ENCODE results near the gene CCL14.

Gene CCL14

DNA sequence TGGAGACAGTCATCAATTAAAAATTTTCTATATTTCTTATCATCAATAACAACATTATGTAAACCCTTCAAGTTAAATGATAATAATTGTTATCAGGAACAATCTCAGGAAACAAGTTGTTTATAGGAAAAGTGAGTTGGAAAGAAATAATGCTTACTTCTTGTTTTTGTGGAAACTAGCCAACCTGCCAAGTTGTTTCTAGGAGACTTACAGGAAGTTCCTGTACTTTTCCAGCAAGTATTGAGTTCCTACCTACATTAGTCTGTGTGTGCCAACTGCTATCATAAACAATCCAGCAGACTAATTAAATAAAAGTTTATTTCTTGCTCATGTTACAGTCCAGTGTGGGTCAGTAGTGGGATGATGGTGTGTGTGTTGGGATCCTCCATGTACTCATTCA is 1.6 kb upstream of the CCL14 start:
- no peak for DNase-seq (ENCODE audit: low read depth)

DNA sequence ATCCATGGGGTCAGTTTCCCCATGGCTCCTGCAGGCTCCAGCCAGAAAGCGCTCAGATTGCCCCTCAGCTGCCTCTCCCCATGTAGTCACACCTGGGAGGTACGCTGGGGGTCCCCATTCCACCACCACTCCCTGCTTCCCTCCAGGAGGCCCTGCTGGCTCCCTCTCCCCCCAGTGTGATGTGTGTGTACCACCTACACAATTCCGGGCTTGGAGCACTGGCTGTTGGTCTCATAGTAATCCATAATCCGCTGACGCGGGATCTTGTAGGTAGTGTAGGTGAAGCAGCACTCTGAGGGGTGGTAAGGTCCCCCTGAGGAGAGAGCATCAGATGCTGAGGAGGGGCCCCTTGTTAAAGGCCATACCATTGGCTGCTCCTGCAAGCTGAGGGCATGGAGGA is 2.4 kb downstream of the CCL14 start:
- no peak for DNase-seq (ENCODE audit: low read depth)

DNA sequence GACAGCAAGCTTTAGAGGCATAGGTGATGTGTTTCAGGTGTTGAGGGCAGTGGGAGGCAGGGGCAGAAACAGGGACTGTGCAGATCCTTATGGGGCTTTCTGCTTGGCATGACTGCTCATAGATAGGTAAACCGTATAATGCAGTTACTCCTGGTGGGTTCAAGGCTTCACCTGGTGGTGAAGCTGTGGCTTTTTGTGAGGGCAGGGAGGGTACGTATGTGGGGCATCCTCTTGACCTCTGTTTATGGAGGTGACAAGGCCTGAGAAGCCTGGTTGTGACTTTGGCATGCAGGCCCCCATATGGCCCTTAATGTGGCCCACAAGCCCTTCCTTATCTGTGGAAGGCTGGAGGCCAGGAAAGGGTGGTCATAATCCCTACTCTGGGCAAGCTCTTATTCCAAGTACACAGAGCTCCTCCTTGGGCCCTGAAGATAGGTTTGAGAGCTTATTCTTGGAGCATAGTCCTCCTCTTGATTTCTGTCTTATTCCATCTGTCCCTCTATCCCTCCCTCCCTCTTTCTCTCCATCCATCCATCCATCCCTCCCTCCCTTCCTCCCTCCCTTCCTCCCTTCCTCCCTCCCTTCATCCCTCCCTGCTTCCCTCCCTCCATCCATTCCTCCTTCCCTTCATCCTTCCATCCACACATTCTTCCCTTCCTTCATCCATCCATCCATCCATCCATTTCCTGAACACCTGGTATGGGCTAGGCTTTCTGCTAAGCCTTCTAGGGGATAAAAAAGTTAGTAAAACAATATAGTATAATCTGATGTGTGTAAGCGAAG is 3.9 kb downstream of the CCL14 start:
- DNase-seq (ENCODE audit: low read depth) = no peak

DNA sequence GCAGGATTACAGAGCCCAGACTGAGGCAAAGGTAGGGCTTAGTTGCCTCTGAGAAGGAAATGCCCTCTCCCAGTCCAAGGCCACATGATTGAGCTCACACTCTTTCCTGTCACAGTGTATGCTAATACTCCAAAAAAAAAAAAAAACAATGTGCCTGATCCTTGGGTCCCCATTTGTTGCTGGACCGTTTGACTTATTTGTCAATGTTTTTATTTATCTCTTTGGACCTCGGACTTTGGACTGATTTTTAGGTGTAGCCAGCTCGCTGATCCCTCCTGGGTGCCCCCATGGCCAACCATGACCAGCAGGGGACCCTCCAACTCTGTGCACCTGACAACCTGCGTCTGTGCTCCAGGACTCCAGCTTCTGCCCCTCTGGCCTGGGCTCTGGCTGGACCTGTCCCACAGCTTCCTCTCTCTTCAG is 4.6 kb downstream of the CCL14 start:
- DNase-seq (ENCODE audit: low read depth) = no peak

DNA sequence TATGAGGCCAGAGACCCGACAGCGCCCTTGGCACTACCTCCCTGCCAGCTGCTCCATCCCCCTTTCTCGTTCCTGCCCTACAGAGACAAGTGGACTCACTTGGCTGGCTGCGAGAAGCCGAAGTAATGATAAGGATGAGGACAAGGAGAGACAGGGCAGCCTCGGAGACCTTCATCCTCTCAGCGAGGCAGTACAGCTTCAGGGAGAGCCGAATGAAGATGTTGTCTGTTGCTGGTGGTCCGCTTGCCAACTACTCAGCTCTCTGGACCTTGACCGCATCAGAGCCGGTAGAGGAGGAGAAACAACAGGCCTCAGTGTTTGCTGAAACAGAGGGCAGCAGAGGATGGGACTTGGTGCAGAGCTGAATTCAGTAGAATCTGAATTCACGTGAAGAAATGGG is 5.3 kb downstream of the CCL14 start, which contains the start of gene CCL16:
TSS of gene CCL16 (minus strand) at position 252 of the 400 bp plus-strand sequence. CDS start at position 175, 77 bp downstream.
- DNase-seq (ENCODE audit: low read depth) = no peak

DNA sequence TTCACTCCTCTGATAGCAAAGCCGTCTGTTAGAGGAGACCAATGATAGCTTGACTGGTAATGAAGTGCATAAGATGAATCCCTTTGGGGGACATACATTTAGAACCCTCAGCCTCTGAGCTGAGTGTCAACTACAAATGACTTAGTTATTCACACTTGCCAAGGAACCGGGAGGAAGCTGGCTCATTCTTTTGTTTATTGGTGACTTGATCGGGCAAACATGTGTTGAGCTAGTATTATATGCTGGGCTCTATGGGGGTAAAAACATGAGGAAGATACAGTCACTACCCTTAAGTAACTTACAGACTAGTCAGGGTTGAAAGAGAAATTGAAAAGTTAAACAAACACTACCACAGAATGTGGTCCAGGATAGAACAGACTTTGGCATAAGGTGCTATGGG is 8.2 kb downstream of the CCL14 start:
- DNase-seq (ENCODE audit: low read depth) = no peak

DNA sequence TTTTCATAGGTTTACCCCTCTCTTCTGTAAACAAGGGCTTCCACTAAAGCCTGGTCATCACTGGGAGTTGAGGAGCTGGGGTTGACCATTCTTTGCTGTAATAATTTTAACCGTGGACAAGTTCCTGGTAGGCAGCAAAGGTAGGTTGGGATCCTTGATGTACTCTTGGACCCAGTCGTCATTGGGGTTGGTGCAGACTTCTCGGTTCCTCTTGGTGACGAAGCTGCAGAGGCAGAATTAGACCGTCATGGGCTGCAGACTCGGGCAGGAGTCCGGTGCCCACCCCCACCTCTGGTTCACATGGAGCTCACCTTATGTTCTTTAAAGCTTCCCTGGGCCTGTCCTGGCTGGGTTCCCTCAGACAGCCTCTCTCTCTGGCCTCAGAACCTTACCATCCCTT is 9.0 kb downstream of the CCL14 start:
- DNase-seq (ENCODE audit: low read depth) = no peak

DNA sequence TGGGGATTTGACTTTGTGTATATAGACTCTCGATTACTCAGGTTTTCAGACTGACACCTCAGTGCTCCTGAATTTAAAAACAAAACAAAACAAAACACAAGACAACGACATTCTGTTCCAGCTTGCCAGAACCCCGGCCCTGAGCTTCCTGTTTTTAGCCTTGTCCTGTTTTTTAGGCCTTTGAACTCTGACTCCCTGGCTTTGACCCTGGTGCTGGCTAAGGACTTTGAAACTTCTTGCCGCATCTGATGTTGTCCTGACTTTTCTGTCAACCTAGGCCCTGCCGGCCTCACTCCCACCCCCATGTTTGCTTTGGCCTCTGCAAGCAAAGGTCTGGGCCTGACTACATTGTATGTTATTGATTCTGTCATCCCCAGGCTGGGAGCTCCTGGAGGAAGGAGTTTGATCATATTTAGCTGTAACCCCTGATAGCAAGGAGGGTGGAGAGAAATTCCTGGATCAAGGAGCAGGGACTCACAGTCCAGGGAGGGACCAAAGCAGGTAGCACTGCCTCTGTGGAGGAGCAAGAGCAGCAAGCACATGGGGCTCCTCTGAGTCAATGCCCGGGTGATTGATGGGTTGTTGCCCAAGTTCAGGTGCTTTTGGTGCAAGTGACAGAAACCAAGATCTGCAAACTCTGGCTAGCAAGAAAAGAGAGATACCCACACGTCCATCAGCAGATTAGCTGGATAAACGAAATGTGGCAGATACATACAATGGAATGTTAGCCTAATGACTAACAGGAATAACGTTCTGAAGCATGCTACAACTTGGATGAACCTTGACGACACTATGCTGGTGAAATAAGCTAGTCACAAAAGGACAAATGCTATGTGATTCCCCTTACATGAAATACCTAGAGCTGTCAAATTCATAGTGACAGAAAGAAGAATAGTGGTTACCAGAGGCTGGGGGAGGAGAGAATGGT is 12.9 kb downstream of the CCL14 start:
- peak; percentile 52 for DNase-seq (ENCODE audit: low read depth)

DNA sequence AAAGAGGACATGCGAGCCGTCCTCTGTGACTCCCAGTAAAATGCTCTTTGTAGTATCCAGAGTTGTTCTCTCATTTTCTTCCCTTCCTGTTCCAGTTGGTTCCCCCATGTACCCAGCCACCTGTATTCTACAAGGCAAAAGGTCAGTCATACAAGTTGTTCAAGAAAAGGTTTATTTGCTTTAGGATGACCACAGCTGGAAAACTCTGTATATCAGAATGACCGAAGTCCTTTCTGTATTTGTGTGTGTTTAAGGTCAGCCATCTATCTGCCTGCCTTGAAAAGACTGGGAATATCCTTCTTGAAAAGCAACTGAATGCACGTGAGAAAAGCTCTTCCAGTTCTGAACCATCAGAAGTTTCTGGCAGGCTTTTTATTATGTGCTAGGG is 13.6 kb downstream of the CCL14 start:
- DNase-seq (ENCODE audit: low read depth) = no peak

DNA sequence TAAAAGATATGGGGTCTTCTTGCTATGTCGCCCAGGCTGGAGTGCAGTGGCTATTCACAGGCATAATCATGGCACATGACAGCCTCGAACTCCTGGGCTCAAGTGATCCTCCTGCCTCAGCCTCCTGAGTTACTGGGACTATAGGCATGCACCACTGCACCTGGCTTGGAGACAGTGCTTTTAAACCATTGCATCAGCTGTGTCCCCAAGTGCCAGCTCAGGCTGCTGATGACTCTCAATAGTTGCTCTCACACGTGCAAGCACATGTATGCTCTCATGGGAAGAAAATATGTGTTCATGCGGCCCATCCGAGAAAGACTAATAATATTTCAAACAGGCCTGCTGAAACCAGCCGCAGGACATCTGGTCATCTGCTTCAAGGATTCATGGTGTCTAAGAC is 14.0 kb downstream of the CCL14 start:
- DNase-seq (ENCODE audit: low read depth) = no peak

DNA sequence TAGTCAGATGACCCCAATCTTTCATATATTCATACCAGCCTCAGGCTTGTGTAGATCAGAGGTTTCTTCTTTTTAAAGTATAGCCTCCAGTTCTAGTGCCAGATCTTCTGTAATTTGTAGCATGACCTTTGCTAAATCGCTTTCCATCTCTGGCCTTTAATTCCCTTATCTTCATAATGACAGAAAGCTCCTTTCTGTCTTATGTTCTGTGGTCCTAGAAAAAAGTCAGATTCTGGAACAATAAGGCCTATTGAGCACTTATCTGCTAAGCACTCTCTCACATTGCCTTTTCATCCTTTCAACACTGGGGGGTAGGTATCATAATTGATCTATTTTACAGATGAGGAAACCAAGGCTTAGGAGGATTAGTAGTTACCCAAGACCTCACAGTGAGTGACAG is 14.5 kb downstream of the CCL14 start:
- no peak for DNase-seq (ENCODE audit: low read depth)

DNA sequence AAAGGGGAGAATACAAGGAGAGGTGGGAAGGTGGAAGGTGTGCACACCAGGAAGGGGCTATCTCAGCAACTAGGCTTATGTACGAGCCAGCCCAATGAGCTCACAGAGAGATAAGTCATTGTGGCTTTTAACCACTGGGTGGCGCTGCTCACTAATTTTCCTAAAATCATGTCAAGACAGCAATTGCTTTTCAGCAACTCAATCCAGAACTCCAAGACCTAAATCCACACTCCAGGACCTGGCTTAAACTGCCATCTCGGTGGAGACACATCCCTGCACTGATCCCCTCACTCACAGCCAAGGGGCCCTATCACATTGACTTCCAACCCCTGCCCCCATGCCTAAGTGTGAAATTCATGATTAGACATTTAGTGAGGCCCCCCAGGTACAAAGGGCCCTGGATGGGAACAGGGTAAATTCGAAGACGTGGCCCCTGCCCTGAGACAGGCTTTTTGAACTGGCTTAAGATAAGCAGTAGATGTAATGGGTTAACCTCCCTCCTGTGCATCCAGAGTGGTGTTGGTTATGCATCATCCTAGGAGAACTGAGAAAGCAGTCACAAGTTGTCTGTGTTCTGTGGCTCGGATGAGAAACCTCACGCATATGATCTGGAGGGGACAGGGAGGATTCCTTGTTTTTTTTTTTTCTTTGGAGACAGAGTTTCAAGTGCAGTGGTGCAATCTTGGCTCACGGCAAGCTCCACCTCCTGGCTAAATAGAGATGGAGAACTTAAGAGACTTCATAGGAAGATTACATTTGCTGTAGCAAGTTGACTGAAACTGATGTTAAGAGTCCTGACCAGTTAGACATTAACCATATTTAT is 16.8 kb downstream of the CCL14 start:
- peak; percentile 68 for DNase-seq (ENCODE audit: low read depth)

DNA sequence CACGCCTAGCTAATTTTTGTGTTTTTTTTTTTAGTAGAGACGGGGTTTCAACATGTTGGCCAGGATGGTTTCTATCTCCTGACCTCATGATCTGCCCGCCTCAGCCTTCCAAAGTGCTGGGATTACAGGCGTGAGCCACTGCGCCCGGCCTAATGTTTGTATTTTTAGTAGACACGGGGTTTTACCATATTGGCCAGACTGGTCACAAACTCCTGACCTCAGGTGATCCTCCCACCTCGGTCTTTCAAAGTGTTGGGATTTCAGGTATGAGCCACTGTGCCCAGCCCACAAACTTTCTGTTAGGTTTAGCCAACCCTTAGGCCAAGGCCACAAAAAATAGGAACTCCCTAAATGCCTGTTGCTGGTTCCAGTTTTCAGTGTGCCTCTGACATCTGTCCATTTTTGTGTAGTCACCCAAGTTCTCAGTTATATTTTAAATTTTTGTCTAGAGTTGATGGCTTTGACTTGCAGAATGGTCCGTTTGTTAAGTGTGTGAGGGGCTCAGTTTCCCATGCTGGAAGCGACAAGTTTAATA is 17.9 kb downstream of the CCL14 start:
- DNase-seq (ENCODE audit: low read depth) = no peak

DNA sequence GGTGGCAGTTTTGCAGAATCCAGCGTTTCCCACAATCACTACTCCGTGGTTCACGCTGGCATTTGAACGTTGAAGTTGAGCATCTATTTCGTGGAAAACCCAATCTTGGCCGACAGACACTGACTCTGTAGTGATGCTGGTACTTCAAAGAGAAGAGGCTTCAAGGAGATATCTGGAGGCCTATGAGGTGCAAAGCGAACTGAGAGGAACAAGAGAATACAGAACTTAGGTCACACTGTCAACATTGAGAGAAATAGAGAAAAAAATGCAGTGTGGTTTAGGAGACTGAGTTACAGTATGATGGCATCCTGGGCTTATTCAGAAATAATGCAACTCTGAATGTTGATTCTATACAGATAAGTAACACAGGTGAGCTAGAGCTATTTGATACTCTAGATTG is 21.3 kb downstream of the CCL14 start:
- DNase-seq (ENCODE audit: low read depth) = no peak

DNA sequence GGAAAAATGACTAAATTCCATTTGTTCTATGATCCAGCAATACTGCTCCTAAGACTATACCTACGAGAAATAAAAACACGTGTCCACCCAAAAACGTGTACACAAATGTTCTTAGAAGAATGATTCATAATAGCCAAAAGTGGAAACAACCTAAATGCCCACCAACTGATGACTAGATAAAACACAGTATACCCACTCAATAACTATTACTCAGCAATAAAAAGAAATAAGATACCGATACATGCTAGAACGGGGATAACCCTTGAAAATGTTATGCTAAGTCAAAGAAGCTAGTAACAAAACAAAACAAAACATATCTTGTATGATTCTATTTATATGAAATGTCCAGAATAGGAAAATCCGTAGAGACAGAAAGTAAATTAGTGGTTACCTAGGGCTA is 22.9 kb downstream of the CCL14 start:
- DNase-seq (ENCODE audit: low read depth) = no peak

DNA sequence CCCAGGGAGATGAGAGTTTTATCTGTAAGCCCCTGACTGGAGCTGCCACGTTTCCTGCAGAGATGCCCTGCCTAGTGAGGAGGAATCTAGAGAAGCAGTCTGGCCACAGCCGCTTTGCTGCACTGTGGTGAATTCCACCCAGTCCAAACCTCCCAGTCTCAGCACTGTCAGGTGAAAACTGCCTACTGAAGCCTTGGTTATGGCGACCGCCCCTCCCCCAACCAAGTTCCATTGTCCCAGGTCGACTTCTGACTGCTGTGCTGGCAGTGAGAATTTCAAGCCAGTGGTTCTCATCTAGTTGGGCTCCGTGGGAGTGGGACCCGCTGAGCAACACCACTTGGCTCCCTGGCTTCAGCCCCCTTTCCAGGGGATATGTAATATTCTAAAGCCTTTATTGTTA is 32.8 kb downstream of the CCL14 start:
- no peak for DNase-seq (ENCODE audit: low read depth)

DNA sequence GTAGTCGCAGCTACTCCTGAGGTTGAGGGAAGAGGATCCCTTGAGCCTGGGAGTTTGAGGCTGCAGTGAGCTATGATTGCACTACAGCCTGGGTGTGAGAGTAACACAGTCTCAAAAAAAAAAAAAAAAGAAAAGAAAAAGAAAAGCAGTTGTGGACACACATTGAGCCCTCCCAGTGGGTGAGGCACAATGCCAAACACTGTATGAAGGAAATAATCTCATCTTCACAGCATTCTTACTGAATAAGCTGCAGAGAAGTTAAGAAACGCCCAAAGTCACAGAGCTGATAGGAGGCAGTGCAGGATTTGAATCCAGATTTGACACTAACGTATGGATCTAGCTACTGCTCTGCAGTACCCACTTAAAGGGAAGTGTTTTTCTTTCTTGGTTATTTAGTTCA is 37.1 kb downstream of the CCL14 start:
- DNase-seq (ENCODE audit: low read depth) = no peak

DNA sequence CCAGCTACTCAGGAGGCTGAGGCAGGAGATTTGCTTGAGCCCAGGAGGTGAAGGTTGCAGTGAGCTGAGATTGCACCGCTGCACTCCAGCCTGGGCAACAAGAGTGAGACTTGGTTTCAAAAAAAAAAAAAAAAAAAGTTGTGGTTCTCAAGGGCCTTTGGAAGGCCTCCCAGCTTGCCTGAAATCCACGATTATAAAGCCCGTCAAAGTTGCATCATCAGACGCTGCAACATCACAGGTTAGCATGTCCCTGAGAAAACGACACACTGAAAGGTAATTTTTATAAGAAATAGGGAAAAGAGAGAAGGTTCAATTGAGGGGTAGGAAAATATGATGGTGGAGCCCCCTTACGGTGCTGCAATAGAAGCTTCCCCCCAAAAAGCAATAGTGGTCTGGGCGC is 38.4 kb downstream of the CCL14 start:
- DNase-seq (ENCODE audit: low read depth) = no peak

DNA sequence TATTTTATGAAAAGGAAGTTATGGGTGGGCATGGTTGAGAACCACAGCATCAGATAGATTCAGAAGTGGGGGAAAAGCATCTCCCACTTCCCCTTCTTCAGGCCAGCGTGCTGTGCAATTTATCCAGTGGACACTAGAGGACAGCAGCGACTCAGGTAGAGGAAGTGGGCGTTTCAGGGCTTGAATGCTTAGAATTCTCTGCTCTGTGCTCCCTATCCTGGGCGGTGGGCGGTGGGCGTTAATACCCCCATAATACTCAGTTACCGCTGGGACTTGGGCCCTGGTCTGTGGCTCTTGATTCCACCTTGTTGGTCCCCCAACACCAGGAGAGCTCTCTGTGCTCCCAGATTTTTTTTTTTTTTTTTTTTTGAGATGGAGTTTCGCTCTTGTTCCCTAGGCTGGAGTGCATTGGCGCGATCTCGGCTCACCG is 39.4 kb downstream of the CCL14 start:
- peak; percentile 41 for DNase-seq (ENCODE audit: low read depth)

DNA sequence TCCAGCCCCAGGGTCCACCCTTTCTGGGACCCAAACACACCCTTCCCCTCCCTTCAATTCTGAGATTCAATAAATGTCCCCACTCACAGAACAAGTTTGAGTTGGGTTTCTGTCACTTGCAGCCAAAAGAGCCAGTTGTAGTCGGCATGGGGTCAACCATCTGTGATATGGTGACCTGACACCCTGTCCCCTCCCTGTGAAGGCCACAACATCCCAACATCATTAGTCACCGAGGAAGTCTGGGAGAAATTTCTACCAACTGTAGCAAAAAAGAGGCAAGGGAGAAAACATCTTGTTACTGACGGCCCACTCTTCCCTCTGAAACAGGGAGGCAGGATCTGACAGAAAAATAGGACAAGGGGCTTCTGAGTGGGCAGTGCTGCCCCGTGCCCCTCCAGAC is 42.4 kb downstream of the CCL14 start:
- no peak for DNase-seq (ENCODE audit: low read depth)

DNA sequence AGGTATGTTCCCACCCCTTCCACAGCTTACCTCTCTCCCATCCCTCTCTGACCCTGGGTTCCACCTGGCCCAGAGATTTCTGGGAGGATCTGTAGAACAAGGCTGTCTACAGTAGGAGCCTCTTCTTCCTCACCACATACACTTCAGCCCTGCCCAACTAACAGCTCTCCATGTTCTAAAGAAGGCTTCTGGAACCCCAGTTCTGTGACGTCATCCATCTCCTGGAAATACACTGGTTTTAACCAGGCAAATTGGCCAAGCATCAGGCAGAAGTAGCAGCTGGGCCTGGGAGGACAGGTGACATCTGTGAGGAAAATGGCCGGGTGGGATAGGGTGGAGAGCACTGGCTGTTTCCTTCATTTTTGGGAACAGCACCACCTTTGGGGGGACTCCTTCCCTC is 43.0 kb downstream of the CCL14 start, which contains the start of gene LYZL6:
TSS of gene LYZL6 (minus strand) at position 177 of the 400 bp plus-strand sequence. CDS start 4,357 bp downstream, outside the sequence.
- no peak for DNase-seq (ENCODE audit: low read depth)
